Chondrocyte (in vitro differentiated cells): ENCODE results near the gene TMED1. TPM values are rescaled to one million over a fixed set of nuclear protein-coding genes. Genes with fewer than 3 reads are reported as not detected.

Experiments used
- DNase-seq: peaks from one replicate; pipeline ENCODE4 v3.0.0; 2021; ENCODE audit warnings: mixed read lengths, low spot score
- H3K27ac Mint-ChIP-seq: one replicate; pipeline ENCODE4 v1.8.0; 2021; ENCODE audit warnings: mild to moderate bottlenecking, moderate library complexity, mixed read lengths; ENCODE audit not compliant: unreplicated experiment
- H3K27me3 Mint-ChIP-seq: 2 replicates; pipeline ENCODE4 v1.8.0; 2021; ENCODE audit warnings: low read depth, mixed read lengths
- H3K36me3 Mint-ChIP-seq: 2 replicates; pipeline ENCODE4 v1.8.0; 2021; ENCODE audit warnings: low read depth, mixed read lengths
- H3K4me1 Mint-ChIP-seq: 2 replicates; pipeline ENCODE4 v1.8.0; 2021; ENCODE audit warnings: low read depth, mild to moderate bottlenecking, mixed read lengths
- H3K4me3 Mint-ChIP-seq: one replicate; pipeline ENCODE4 v1.8.0; 2021; ENCODE audit warnings: mild to moderate bottlenecking, moderate library complexity, mixed read lengths; ENCODE audit not compliant: unreplicated experiment
- H3K9me3 Mint-ChIP-seq: 2 replicates; pipeline ENCODE4 v1.8.0; 2021; ENCODE audit warnings: low read depth, mixed read lengths
- total RNA-seq: library from RNA; stranded (reverse); gene quantifications from 3 replicates; pipeline ENCODE4 v1.2.1, GENCODE V29; 2021
- TF ChIP-seq, protein P1 (sequence below): fragments of 200-600 bp; sonication (generic); IDR thresholded peaks from 2 replicates; pipeline ENCODE4 v1.5.0; 2021; ENCODE audit warnings: antibody characterized with exemption, mild to moderate bottlenecking, moderate library complexity

The TMED1 gene
- total RNA-seq, 1 donor from 2014 or later = 29.1 TPM

GRCh38 chr19:10829967-10830366 is 6.0 kb downstream of the TMED1 start:
- no peak for DNase-seq
- H3K27me3 Mint-ChIP-seq = no peaks in the 10 kb centered on the region
- no peak overlapping the region for H3K4me3 Mint-ChIP-seq
- H3K27ac Mint-ChIP-seq = no peak overlapping the region
- TF ChIP-seq, protein P1, sequence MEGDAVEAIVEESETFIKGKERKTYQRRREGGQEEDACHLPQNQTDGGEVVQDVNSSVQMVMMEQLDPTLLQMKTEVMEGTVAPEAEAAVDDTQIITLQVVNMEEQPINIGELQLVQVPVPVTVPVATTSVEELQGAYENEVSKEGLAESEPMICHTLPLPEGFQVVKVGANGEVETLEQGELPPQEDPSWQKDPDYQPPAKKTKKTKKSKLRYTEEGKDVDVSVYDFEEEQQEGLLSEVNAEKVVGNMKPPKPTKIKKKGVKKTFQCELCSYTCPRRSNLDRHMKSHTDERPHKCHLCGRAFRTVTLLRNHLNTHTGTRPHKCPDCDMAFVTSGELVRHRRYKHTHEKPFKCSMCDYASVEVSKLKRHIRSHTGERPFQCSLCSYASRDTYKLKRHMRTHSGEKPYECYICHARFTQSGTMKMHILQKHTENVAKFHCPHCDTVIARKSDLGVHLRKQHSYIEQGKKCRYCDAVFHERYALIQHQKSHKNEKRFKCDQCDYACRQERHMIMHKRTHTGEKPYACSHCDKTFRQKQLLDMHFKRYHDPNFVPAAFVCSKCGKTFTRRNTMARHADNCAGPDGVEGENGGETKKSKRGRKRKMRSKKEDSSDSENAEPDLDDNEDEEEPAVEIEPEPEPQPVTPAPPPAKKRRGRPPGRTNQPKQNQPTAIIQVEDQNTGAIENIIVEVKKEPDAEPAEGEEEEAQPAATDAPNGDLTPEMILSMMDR = no peak
- peaks cover 10% of the 10 kb centered on the region for H3K36me3 Mint-ChIP-seq
- H3K9me3 Mint-ChIP-seq = no peaks in the 10 kb centered on the region
- no peaks in the 10 kb centered on the region for H3K4me1 Mint-ChIP-seq

GRCh38 chr19:10828981-10829821 is 6.8 kb downstream of the TMED1 start:
- no peak overlapping the region for H3K4me3 Mint-ChIP-seq
- no peak overlapping the region for H3K27ac Mint-ChIP-seq
- H3K4me1 Mint-ChIP-seq = no peaks in the 10 kb centered on the region
- H3K27me3 Mint-ChIP-seq = no peaks in the 10 kb centered on the region
- peaks cover 15% of the 10 kb centered on the region for H3K36me3 Mint-ChIP-seq
- DNase-seq = no peak
- no peaks in the 10 kb centered on the region for H3K9me3 Mint-ChIP-seq
- TF ChIP-seq, protein P1 = peak; percentile 42

- Mint-ChIP-seq H3K9me3 (no peaks in the 10 kb centered on the region), H3K36me3 (peaks cover 18% of the 10 kb centered on the region), H3K4me3 (no peak overlapping the region), H3K27ac (no peak overlapping the region), H3K4me1 (no peaks in the 10 kb centered on the region), H3K27me3 (no peaks in the 10 kb centered on the region)
- no peak for DNase-seq
- TF ChIP-seq, protein P1 = no peak
Observed at GRCh38 chr19:10826846-10827245, 9.2 kb downstream of the TMED1 start.

DNA sequence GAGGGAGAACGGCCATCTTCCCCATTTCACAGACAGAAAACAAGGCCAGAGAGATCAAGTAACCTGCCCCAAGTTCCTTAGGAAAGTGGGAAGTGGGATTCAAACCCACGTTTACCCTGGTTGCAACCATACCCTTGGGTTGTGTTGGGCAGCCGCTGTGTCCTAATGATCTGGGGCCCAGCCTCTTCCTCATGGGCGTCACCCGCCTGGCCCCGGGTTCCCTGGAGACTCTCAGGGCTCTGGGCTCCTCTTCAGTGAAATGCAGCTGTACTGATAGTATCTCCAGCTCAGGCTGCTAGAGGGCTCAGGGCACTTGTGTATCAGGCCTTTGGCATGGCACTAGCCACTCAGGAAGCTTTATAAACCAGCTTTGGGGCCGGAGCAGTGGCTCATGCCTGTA is 9.8 kb downstream of the TMED1 start:
- TF ChIP-seq, protein P1 = no peak
- H3K27me3 Mint-ChIP-seq = no peaks in the 10 kb centered on the region
- no peak overlapping the region for H3K4me3 Mint-ChIP-seq
- H3K27ac Mint-ChIP-seq = no peak overlapping the region
- DNase-seq = no peak
- peaks cover 18% of the 10 kb centered on the region for H3K36me3 Mint-ChIP-seq
- H3K4me1 Mint-ChIP-seq = no peaks in the 10 kb centered on the region
- H3K9me3 Mint-ChIP-seq = no peaks in the 10 kb centered on the region

DNA sequence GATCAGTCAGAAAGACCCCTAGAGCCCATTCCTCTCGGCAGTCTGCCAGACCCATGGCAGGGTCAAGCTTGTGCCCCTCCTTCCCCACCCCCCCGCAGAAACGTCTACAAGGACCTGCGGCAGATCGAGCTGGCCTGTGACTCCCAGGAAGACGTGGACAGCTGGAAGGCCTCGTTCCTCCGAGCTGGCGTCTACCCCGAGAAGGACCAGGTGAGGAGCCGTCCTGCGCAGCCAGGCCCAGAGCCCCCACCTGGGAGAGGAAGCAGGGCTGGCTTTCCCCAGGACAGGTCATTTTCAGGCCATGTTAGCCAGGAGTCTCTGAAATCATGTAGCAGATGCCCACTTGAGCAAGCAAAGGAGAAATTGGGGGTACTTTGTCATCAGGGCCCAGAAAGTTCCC is 12.3 kb downstream of the TMED1 start:
- no peak overlapping the region for H3K4me3 Mint-ChIP-seq
- H3K27me3 Mint-ChIP-seq = no peaks in the 10 kb centered on the region
- H3K27ac Mint-ChIP-seq = no peak overlapping the region
- H3K4me1 Mint-ChIP-seq = no peaks in the 10 kb centered on the region
- DNase-seq = no peak
- H3K9me3 Mint-ChIP-seq = no peaks in the 10 kb centered on the region
- TF ChIP-seq, protein P1 = no peak
- peaks cover 27% of the 10 kb centered on the region for H3K36me3 Mint-ChIP-seq
